HFFc6 (cell line): ENCODE measurements around the gene ARHGEF26. TPM values are rescaled to one million over a fixed set of nuclear protein-coding genes. Genes with fewer than 3 reads are reported as not detected.

Experiments used
- DNase-seq: peaks from one replicate; pipeline ENCODE4 v3.0.0-alpha.2; 2018
- H3K27ac Mint-ChIP-seq: 2 replicates; pipeline ENCODE4 v1.8.0; 2020; ENCODE audit warnings: mild to moderate bottlenecking, mixed read lengths
- H3K27me3 Mint-ChIP-seq: 2 replicates; pipeline ENCODE4 v1.8.0; 2021; ENCODE audit warnings: mild to moderate bottlenecking, moderate library complexity, mixed read lengths; ENCODE audit not compliant: insufficient read depth
- H3K36me3 Mint-ChIP-seq: 2 replicates; pipeline ENCODE4 v1.8.0; 2021; ENCODE audit warnings: low read depth, mixed read lengths
- H3K4me1 Mint-ChIP-seq: 2 replicates; pipeline ENCODE4 v1.8.0; 2020; ENCODE audit warnings: low read depth, mixed read lengths
- H3K4me3 Mint-ChIP-seq: 2 replicates; pipeline ENCODE4 v1.8.0; 2020; ENCODE audit warnings: mild to moderate bottlenecking, moderate library complexity, mixed read lengths
- H3K9me3 Mint-ChIP-seq: 2 replicates; pipeline ENCODE4 v1.8.0; 2020; ENCODE audit warnings: mild to moderate bottlenecking, mixed read lengths
- CTCF ChIP-seq: fragments of 200-600 bp; sonication (generic); IDR thresholded peaks from 2 replicates; pipeline ENCODE4 v1.5.0; 2021; ENCODE audit warnings: antibody characterized with exemption, mild to moderate bottlenecking
- total RNA-seq, 6 experiments: library from RNA; stranded (reverse); fragmentation: NEBNext Ultra II Directional; extraction: Animal tissue kit (Norgen Biotek cat#: 25700); gene quantifications; 2 replicates in 1 of 6; 3 replicates in 5 of 6; pipeline ENCODE4 v1.2.3, GENCODE V29; 2021

Gene ARHGEF26
- total RNA-seq, 6 experiments from 2014 or later, result 0.05 TPM; not detected in 5

GRCh38 chr3:154195620-154196356 is 74.6 kb downstream of the ARHGEF26 start:
- H3K4me1 Mint-ChIP-seq, result no peaks in the 10 kb centered on the region
- TF ChIP-seq CTCF, result no peak
- H3K36me3 Mint-ChIP-seq, result no peaks in the 10 kb centered on the region
- H3K9me3 Mint-ChIP-seq, result peaks cover 25% of the 10 kb centered on the region
- H3K27me3 Mint-ChIP-seq, result no peaks in the 10 kb centered on the region
- no peak for DNase-seq
- no peak overlapping the region for H3K4me3 Mint-ChIP-seq
- H3K27ac Mint-ChIP-seq, result no peak overlapping the region

GRCh38 chr3:154197751-154198150 is 76.6 kb downstream of the ARHGEF26 start:
- TF ChIP-seq CTCF, result no peak
- Mint-ChIP-seq H3K9me3 (peaks cover 22% of the 10 kb centered on the region), H3K27me3 (no peaks in the 10 kb centered on the region), H3K4me1 (no peaks in the 10 kb centered on the region), H3K27ac (no peak overlapping the region), H3K4me3 (no peak overlapping the region), H3K36me3 (no peaks in the 10 kb centered on the region)
- no peak for DNase-seq

- no peak for DNase-seq
- Mint-ChIP-seq H3K27me3 (no peaks in the 10 kb centered on the region), H3K27ac (no peak overlapping the region), H3K36me3 (no peaks in the 10 kb centered on the region), H3K4me3 (no peak overlapping the region), H3K4me1 (no peaks in the 10 kb centered on the region), H3K9me3 (peaks cover 34% of the 10 kb centered on the region)
- TF ChIP-seq CTCF, result no peak
These were observed 88.3 kb downstream of the ARHGEF26 start for GRCh38 chr3:154209499-154209898.

- H3K9me3 Mint-ChIP-seq, result peaks cover 27% of the 10 kb centered on the region
- H3K36me3 Mint-ChIP-seq, result no peaks in the 10 kb centered on the region
- H3K4me1 Mint-ChIP-seq, result no peaks in the 10 kb centered on the region
- H3K27me3 Mint-ChIP-seq, result no peaks in the 10 kb centered on the region
- H3K27ac Mint-ChIP-seq, result no peak overlapping the region
- no peak for TF ChIP-seq CTCF
- DNase-seq, result no peak
- H3K4me3 Mint-ChIP-seq, result no peak overlapping the region
These were observed 89.8 kb downstream of the ARHGEF26 start for GRCh38 chr3:154210986-154211385.

GRCh38 chr3:154214306-154214705 is 93.1 kb downstream of the ARHGEF26 start:
- TF ChIP-seq CTCF, result no peak
- Mint-ChIP-seq H3K36me3 (no peaks in the 10 kb centered on the region), H3K27ac (no peak overlapping the region), H3K4me3 (no peak overlapping the region), H3K27me3 (peaks cover 2% of the 10 kb centered on the region; the same call in 1 of the 2 replicates), H3K4me1 (no peaks in the 10 kb centered on the region), H3K9me3 (peaks cover 25% of the 10 kb centered on the region)
- no peak for DNase-seq
